IMR-90 (cell line): Measurements from ENCODE around the gene CD44. TPM values are rescaled to one million over a fixed set of nuclear protein-coding genes. Genes with fewer than 3 reads are reported as not detected.

ENCODE experiments used
- ATAC-seq: fragments of 200-7000 bp; cut with Tn5 transposase; 2 replicates; pipeline ENCODE4 v1.9.1; 2020; ENCODE audit warnings: low read depth, mild to moderate bottlenecking, moderate library complexity
- BruUV-seq: library from RNA; stranded (reverse); fragments of 400-500 nt; replicated peaks from 2 replicates; lab custom pipeline; 2021; lab: Mats Ljungman, UMichigan
- CTCF ChIA-PET: fragments of 300-600 bp; formaldehyde crosslinking; extraction: SDS; loops from one replicate; lab custom pipeline; 2021; ENCODE audit warnings: antibody characterized with exemption; lab: Yijun Ruan, JAX
- POLR2A ChIA-PET: fragments of 300-600 bp; sonication (Branson Sonifier 250); formaldehyde crosslinking; loops from one replicate; lab custom pipeline; 2022; ENCODE audit warnings: antibody characterized with exemption; ENCODE audit not compliant: unreplicated experiment; lab: Charles Lee
- DNase-seq: peaks from one replicate; pipeline ENCODE4 v3.0.0; 2013
- H2AFZ ChIP-seq: replicated peaks from 2 replicates; pipeline ENCODE3; 2013; ENCODE audit warnings: low read length, mild to moderate bottlenecking; ENCODE audit not compliant: poor library complexity
- H2AK5ac ChIP-seq: 2 replicates; pipeline ENCODE4 v1.6.1; 2013; ENCODE audit warnings: low read depth, low read length, inconsistent platforms
- H2AK9ac ChIP-seq: replicated peaks from 2 replicates; pipeline ENCODE3; 2013; ENCODE audit warnings: mild to moderate bottlenecking, low read depth, low read length, moderate library complexity; ENCODE audit not compliant: poor library complexity
- H2BK120ac ChIP-seq: 2 replicates; pipeline ENCODE4 v1.6.1; 2013; ENCODE audit warnings: low read depth, low read length, inconsistent platforms
- H2BK15ac ChIP-seq: 3 replicates; pipeline ENCODE4 v1.6.1; 2013; ENCODE audit warnings: low read depth, low read length, inconsistent platforms
- H2BK20ac ChIP-seq: 2 replicates; pipeline ENCODE4 v1.6.1; 2013; ENCODE audit warnings: low read depth, mild to moderate bottlenecking, inconsistent platforms, low read length, moderate library complexity
- H2BK5ac ChIP-seq: 2 replicates; pipeline ENCODE4 v1.6.1; 2013; ENCODE audit warnings: mild to moderate bottlenecking, low read depth, low read length, inconsistent platforms; ENCODE audit not compliant: poor library complexity, severe bottlenecking
- H3K14ac ChIP-seq: replicated peaks from 2 replicates; pipeline ENCODE4 v1.6.1; 2013; ENCODE audit warnings: low read depth, low read length, inconsistent platforms
- H3K18ac ChIP-seq: 2 replicates; pipeline ENCODE4 v1.6.1; 2013; ENCODE audit warnings: low read depth, low read length, control low read depth
- H3K23ac ChIP-seq: 2 replicates; pipeline ENCODE4 v1.6.1; 2013; ENCODE audit warnings: low read depth, low read length, inconsistent platforms
- H3K27ac ChIP-seq: 2 replicates; pipeline ENCODE4 v1.5.1; 2013; ENCODE audit warnings: mild to moderate bottlenecking, control low read depth, low read length; ENCODE audit not compliant: insufficient read depth
- H3K27me3 ChIP-seq: 2 replicates; pipeline ENCODE4 v1.6.1; 2013; ENCODE audit warnings: low read length; ENCODE audit not compliant: control insufficient read depth, insufficient read depth
- H3K36me3 ChIP-seq: 2 replicates; pipeline ENCODE4 v1.6.1; 2013; ENCODE audit warnings: low read length, mixed read lengths; ENCODE audit not compliant: control insufficient read depth, insufficient read depth
- H3K4ac ChIP-seq: 2 replicates; pipeline ENCODE4 v1.6.1; 2013; ENCODE audit warnings: low read depth, low read length, inconsistent platforms
- H3K4me1 ChIP-seq: 2 replicates; pipeline ENCODE4 v1.6.1; 2013; ENCODE audit warnings: low read length, mixed read lengths; ENCODE audit not compliant: control insufficient read depth, insufficient read depth
- H3K4me2 ChIP-seq: 2 replicates; pipeline ENCODE4 v1.6.1; 2013; ENCODE audit warnings: low read depth, mild to moderate bottlenecking, control low read depth, low read length, moderate library complexity
- H3K4me3 ChIP-seq: 2 replicates; pipeline ENCODE4 v1.5.1; 2013; ENCODE audit warnings: low read depth, mild to moderate bottlenecking, control low read depth, low read length, moderate library complexity; ENCODE audit not compliant: insufficient read depth
- H3K56ac ChIP-seq: 2 replicates; pipeline ENCODE4 v1.6.1; 2013; ENCODE audit warnings: low read length, inconsistent platforms; ENCODE audit not compliant: insufficient read depth; ENCODE audit errors: extremely low read depth
- H3K79me1 ChIP-seq, 2 experiments: 2 replicates each; pipeline ENCODE4 v1.6.1; 2013; ENCODE audit warnings: low read length in 2 of 2, inconsistent platforms in 1 of 2, low read depth in 1 of 2
- H3K9ac ChIP-seq: 2 replicates; pipeline ENCODE4 v1.6.1; 2013; ENCODE audit warnings: low read depth, low read length, control low read depth
- H3K9me1 ChIP-seq: 2 replicates; pipeline ENCODE4 v1.6.1; 2013; ENCODE audit warnings: low read length, inconsistent platforms; ENCODE audit not compliant: insufficient read depth
- H3K9me3 ChIP-seq: 2 replicates; pipeline ENCODE4 v1.6.1; 2013; ENCODE audit warnings: low read length; ENCODE audit not compliant: control insufficient read depth, insufficient read depth
- H4K20me1 ChIP-seq: 2 replicates; pipeline ENCODE4 v1.6.1; 2013; ENCODE audit warnings: low read length, inconsistent platforms; ENCODE audit not compliant: insufficient read depth
- H4K5ac ChIP-seq: 2 replicates; pipeline ENCODE4 v1.6.1; 2013; ENCODE audit warnings: mild to moderate bottlenecking, low read depth, low read length, control low read depth
- H4K8ac ChIP-seq, 2 experiments: 2 replicates each; pipeline ENCODE4 v1.6.1; 2013; ENCODE audit warnings: low read depth in 2 of 2, low read length in 2 of 2, control low read depth in 1 of 2, inconsistent platforms in 1 of 2
- H4K91ac ChIP-seq: 2 replicates; pipeline ENCODE4 v1.6.1; 2013; ENCODE audit warnings: low read depth, low read length, inconsistent platforms; ENCODE audit not compliant: insufficient read depth
- CEBPB ChIP-seq: IDR thresholded peaks from 2 replicates; pipeline ENCODE4 v1.6.1; 2012; ENCODE audit warnings: low read depth, low read length, improper control_type of control experiment
- NFE2L2 ChIP-seq: fragments of 150-350 bp; IDR thresholded peaks from 2 replicates; pipeline ENCODE4 v1.6.1; 2016; ENCODE audit warnings: low read depth, mild to moderate bottlenecking, low read length
- RCOR1 ChIP-seq: IDR thresholded peaks from 2 replicates; pipeline ENCODE4 v1.6.1; 2012; ENCODE audit warnings: mild to moderate bottlenecking, low read length, improper control_type of control experiment; ENCODE audit not compliant: insufficient replicate concordance
- WGBS, 2 experiments: methylation state at CpG; one replicate each; pipeline versions ENCODE4 v1.1.5 to v1.1.7; 2013; ENCODE audit warnings: missing lambda C conversion rate in 2 of 2; ENCODE audit not compliant: insufficient read length in 1 of 2; ENCODE audit errors: extremely low coverage in 2 of 2; 5-methylcytosine and 5-hydroxymethylcytosine counted together
- dilution Hi-C: fragments of 300-500 bp; cut with HindIII; formaldehyde crosslinking; loops from one replicate; pipeline ENCODE4 v1.14.3; 2018; ENCODE audit warnings: low sequenced_read_pairs; ENCODE audit not compliant: unreplicated experiment
- in situ Hi-C: fragments of 300-500 bp; cut with MboI; formaldehyde crosslinking; loops from 3 replicates; pipeline ENCODE4 v1.14.3; 2019; ENCODE audit warnings: low sequenced_read_pairs, inconsistent platforms, mixed read lengths
- intact Hi-C: fragments of 100-400 bp; cut with micrococcal nuclease; formaldehyde crosslinking; loops from 2 replicates; pipeline ENCODE4 v1.10.0; 2022
- polyA plus RNA-seq, 3 experiments: library from polyadenylated mRNA; depleted of rRNA; stranded (reverse); fragments of >200 nt; gene quantifications; 2 replicates each; pipeline ENCODE4 v1.2.3, GENCODE V29; 2012; ENCODE audit warnings: low replicate concordance in 1 of 3
- total RNA-seq: library from RNA; depleted of rRNA; stranded (reverse); fragments of >200 nt; gene quantifications from 2 replicates; pipeline ENCODE4 v1.2.3, GENCODE V29; 2012

CD44 gene
- total and polyA plus RNA-seq, 2 of the 4 experiments (the other 2 are of a cell fraction): 357 to 947 TPM

GRCh38 chr11:35250192-35250591, 111.2 kb downstream of the CD44 start:
- Histone ChIP-seq H4K8ac (no peak overlapping the region), H3K4me3 (no peak overlapping the region), H3K56ac (no peak overlapping the region), H3K4me1 (peaks cover 10% of the 10 kb centered on the region), H3K14ac (no peak overlapping the region), H3K27ac (no peak overlapping the region), H2BK120ac (no peak overlapping the region), H3K36me3 (no peaks in the 10 kb centered on the region), H4K5ac (no peak overlapping the region), H3K18ac (no peak overlapping the region), H4K20me1 (no peaks in the 10 kb centered on the region), H2AK9ac (no peak overlapping the region), H3K9me3 (no peaks in the 10 kb centered on the region; the same call in 1 of the 2 replicates), H3K4ac (no peak overlapping the region), H3K9ac (no peak overlapping the region), H3K79me1 (no peaks in the 10 kb centered on the region), H2BK20ac (no peak overlapping the region), H4K91ac (no peak overlapping the region), H2AFZ (no peak overlapping the region), H2BK15ac (no peak overlapping the region), H3K4me2 (no peak overlapping the region), H3K27me3 (no peaks in the 10 kb centered on the region), H3K23ac (no peak overlapping the region), H3K9me1 (peaks cover 8% of the 10 kb centered on the region; the same call in 1 of the 2 replicates), H2AK5ac (no peak overlapping the region), H2BK5ac (no peak overlapping the region)
- peak; percentile 50 for TF ChIP-seq CEBPB
- no peak for TF ChIP-seq NFE2L2
- no peak for TF ChIP-seq RCOR1
- CTCF ChIA-PET: no interaction called here
- ATAC-seq (no peak), DNase-seq (no peak)
- intact Hi-C loops: no loop called here
- WGBS, 2 experiments: 100% methylated on average over 1 of the region's 4 CpGs; no CpG with 5 or more reads in 1 of the 2 experiments
- in situ Hi-C loops: loop anchor here (10.0 kb wide), 1 partner anchor 65 kb away; no protein-coding TSS in a partner anchor
- dilution Hi-C loops: no loop called here
- POLR2A ChIA-PET: no interaction called here
- no TSS peak for BruUV-seq
